T-helper 2 cell treated with Interferon-gamma antibody and Interleukin-4, amounts not matched to agents 100 ng/mL and 5 ng/mL, for 36 hours (primary cell): ENCODE results near the gene CHMP5. TPM values are rescaled to one million over a fixed set of nuclear protein-coding genes. Genes with fewer than 3 reads are reported as not detected.

Source experiments
- intact Hi-C: fragments of 100-400 bp; cut with micrococcal nuclease; formaldehyde crosslinking; loops from one replicate; pipeline ENCODE4 v1.15.1; 2023
- total RNA-seq: library from RNA; stranded (reverse); gene quantifications from 2 replicates; pipeline ENCODE4 v1.2.3, GENCODE V29; 2022

CHMP5 gene
- 48.4 and 51.5 TPM in 2 replicates for total RNA-seq

GRCh38 chr9:33264473-33265177 lies at the start of gene CHMP5, which contains the start of gene BAG1:
Gene CHMP5, plus strand, starts transcription at chr9:33265049. Its CDS starts 30 bp downstream, at chr9:33265079.
Gene BAG1, minus strand, starts transcription at chr9:33264708.
- intact Hi-C loops, result loop anchor here (1.0 to 10.0 kb wide), 8 partner anchors 26 to 263 kb away; partner anchors contain the start of genes APTX, AQP3, B4GALT1 and DNAJA1

- intact Hi-C loops, result loop anchor here (10.0 kb wide), 1 partner anchor 636 kb away; no protein-coding TSS in a partner anchor
Measured at GRCh38 chr9:33220681-33221567, 43.9 kb upstream of the CHMP5 start.

DNA sequence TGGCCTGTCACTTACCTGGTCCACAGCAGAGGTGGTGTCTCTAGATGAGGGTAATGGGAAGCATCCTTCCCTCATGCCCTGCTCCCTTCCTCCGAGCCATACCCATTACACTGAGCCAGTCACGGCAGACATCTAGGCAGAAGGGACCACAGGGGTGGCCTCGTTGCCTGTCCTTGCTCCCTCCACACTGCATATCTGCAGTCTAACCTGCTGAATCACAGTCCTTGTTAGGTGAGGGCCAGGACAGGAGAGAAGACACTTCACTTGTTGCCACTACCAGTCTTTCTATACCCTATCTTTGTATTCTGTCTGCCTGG lies 43.3 kb upstream of the CHMP5 start:
- intact Hi-C loops, result loop anchor here (10.0 kb wide), 1 partner anchor 637 kb away; no protein-coding TSS in a partner anchor

DNA sequence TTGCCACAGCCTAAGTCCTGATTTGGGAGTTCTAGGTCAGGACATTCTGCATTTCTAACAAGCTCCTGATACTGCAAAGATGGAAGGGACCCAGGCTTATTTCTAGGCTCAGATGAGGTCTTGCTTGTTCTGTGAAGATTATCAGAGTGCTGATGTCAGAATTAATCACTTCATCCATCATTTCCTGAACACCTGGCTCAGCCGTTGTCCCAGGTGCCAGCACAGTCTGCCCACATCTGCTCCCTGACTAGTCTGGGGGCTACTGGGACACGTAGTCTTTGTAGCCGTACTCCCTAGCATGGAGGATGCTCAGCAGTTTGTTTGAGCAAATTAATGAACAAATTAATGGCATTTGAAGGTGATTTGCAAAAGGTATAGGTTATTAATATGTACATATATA lies 42.8 kb upstream of the CHMP5 start:
- intact Hi-C loops, result loop anchor here (10.0 kb wide), 1 partner anchor 637 kb away; no protein-coding TSS in a partner anchor

GRCh38 chr9:33223696-33224095 lies 41.2 kb upstream of the CHMP5 start:
- intact Hi-C loops, result loop anchor here (2.0 to 10.0 kb wide), 2 partner anchors 57 to 639 kb away; partner anchors contain the start of gene B4GALT1

DNA sequence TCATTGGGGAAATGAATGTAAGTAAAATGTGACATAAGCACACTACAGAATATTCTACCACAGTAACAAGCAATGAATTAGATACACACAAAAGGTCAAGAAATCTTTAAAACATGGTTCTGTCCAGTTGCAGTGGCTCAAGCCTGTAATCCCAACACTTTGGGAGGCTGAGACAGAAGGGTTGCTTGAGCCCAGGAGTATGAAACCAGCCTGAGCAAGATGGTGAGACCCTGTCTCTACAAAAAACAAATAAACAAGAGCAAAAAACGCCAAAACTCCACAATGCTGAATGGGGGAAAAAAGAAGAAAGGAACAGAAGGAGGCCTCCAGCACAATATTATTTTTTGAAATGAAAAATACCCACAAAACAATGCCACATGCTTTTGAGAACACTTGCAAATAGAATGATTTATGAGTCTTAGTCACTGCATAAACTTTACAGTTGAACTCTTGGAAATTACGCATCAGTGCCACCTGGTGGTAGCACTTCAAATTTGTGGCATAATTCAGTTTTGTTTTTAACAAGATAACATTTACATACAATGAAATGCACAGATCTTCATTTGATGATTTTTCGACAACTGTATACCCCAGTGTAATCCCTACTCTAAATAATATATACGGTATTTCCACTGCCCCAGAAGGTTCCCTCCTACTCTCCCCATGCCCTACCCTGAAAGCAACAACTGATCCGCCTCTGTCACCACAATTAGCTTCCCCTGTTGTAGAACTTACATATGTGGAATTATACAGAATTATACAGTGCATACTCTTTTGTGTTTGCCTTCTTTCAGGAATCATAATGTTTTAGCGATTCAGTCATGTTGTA lies 39.3 kb upstream of the CHMP5 start:
- intact Hi-C loops, result loop anchor here (1.0 to 10.0 kb wide), 4 partner anchors 59 to 641 kb away; partner anchors contain the start of genes B4GALT1 and DNAJA1

GRCh38 chr9:33227008-33227398 lies 37.8 kb upstream of the CHMP5 start:
- intact Hi-C loops, result loop anchor here (5.0 to 10.0 kb wide), 2 partner anchors 200 to 642 kb away; partner anchors contain the start of gene DNAJA1

GRCh38 chr9:33227741-33228140 lies 37.1 kb upstream of the CHMP5 start:
- intact Hi-C loops, result loop anchor here (5.0 to 10.0 kb wide), 2 partner anchors 200 to 643 kb away; partner anchors contain the start of gene DNAJA1

DNA sequence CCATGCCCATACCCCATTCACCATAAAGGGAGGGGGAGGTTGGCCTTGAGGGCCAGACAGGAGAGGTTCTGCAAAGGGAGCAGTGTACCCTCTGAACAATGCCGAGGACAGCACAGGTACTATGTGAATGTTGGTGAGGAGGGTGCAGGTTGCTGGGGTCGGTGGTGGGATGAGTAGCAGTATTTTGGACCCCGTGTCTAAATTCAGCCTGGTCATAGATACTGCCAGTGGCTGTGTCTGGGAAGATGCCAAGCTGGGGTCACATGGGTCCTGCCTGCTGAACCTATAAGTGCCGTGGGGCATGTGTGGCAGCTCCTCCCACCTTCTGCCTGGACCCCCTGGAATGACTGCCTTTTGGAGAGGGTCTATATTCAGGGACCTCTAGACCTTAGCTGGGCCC lies 36.2 kb upstream of the CHMP5 start:
- intact Hi-C loops, result loop anchor here (5.0 to 10.0 kb wide), 2 partner anchors 201 to 644 kb away; partner anchors contain the start of gene DNAJA1

DNA sequence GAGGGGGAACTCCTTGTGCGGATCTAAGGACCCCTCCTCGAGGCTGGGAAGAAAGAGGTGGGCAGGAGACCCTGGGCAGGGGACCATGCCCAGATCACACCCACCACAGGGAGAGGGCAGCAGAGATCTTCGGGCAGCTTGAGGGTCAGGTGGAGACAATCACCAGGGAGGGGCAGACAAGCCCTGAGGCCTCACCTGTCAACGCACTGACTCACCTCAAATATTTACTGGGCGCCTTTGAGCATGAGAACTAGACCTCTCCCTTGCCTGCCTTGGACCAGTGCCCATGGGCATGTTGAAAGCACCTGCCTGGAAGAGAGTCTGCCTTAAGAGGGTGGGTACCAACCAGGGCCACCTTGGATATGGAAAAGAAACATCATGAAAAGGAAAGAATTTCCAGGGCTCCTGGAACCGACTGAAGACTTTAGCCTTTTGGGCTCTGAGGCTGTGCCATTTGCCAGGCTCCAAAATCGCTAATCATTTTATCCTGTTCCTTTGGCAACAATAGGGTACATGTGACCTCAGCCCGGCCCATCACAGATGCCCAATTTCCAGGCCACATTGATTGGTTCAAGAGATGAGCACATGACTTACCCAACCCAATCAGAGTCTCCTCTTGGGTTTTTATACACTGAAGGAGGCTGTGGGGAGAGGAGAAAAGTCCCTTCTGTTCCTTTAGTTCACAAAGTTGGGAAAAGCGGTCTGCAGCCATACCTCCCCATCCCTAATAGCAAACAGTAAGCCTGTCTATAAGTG lies 35.3 kb upstream of the CHMP5 start:
- intact Hi-C loops, result loop anchor here (5.0 to 10.0 kb wide), 2 partner anchors 202 to 645 kb away; partner anchors contain the start of gene DNAJA1

GRCh38 chr9:33230756-33231622 lies 33.9 kb upstream of the CHMP5 start:
- intact Hi-C loops, result no loop called here

DNA sequence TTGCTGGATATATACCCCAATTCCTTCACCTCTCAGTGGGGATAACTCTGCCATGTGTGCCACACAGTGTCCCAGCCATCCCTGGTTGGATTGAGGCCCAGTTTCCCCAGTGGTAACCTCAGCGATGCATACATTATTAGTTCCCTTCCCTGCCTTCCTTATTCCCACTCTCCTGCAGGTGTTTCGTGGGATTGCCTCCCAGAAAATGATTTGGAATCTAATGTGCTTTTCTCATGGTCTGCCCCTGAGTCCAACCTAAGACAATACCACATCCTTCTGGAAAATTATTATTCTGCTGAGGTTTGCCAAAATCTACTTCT lies 33.3 kb upstream of the CHMP5 start:
- intact Hi-C loops, result no loop called here

- intact Hi-C loops, result no loop called here
Measured at GRCh38 chr9:33232815-33233214, 32.0 kb upstream of the CHMP5 start.

DNA sequence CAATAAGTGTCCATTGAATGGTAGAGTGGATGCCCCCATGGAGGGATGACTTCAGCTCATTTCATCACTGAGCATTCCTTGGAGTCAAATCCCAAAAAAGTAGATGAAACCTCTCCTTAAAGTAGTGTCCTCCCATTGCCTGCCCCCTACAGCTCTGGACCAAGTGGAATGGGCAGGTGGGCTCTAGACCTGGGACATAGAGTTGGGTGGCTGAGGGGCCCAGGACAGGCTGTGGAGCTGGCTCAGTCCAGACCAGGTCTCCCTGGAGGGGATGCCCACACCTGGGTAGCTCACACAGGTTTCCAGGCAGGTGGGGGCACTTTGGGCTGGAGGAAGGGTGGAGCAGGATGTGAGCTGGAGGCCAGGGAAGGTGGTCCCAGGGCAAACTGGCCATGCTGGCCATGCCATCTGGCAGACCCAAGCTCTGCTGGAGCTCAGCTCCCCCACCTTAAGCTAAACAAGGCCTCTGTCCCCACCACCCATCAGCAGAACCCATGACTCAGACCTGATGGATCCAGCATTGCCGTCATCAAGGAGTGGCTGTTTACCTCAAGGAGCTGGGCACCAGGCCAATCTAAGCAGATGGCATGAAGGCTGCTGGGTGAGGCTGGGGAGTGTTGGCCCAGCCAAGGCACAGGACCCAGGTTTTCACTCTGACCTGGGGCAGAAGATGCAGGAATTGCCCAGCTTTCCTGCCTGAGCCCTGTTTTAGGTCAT lies 31.1 kb upstream of the CHMP5 start:
- intact Hi-C loops, result no loop called here

- intact Hi-C loops, result no loop called here
Measured at GRCh38 chr9:33234511-33235467, 30.1 kb upstream of the CHMP5 start.

DNA sequence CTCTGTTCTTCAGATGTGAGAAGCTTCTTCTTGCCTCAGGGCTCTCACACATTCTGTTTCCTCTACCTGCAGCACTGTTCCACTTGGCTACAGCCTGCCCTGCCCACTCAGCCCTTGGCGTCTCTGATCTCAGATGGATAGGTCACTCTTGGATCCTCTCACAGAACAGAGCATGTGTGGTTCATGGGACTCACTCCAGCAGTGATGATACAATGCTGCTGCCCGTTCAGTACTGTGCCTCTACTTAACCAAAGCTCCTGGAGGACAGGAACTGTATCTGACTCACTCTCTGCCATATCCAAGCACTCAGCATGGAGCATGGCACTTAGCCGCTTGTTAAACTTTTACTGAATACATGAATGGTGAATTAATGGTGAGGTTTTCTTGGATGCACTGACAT lies 28.3 kb upstream of the CHMP5 start:
- intact Hi-C loops, result no loop called here

- intact Hi-C loops, result no loop called here
Measured at GRCh38 chr9:33239921-33240320, 24.9 kb upstream of the CHMP5 start, which contains the start of gene SPINK4. Gene SPINK4, plus strand, starts transcription at chr9:33240167. Its CDS starts 42 bp downstream, at chr9:33240209.
